Fibroblast of pulmonary artery (primary cell): ENCODE results near the gene HIVEP3.

Source experiments
- DNase-seq: peaks from one replicate; pipeline ENCODE4 v3.0.0-alpha.2; 2010; ENCODE audit warnings: low read depth
- H3K4me3 ChIP-seq: replicated peaks from 2 replicates; pipeline ENCODE4 v1.5.1; 2011; ENCODE audit warnings: low read depth, mild to moderate bottlenecking, control low read depth, low read length, moderate library complexity
- CTCF ChIP-seq: IDR thresholded peaks from 2 replicates; pipeline ENCODE4 v1.5.1; 2011; ENCODE audit warnings: mild to moderate bottlenecking, control low read depth, low read length, inconsistent platforms; ENCODE audit errors: missing control alignments

HIVEP3 gene

GRCh38 chr1:41876576-41877445 lies 41.9 kb downstream of the HIVEP3 start:
- DNase-seq, result peak; percentile 51
- no peak for TF ChIP-seq CTCF

GRCh38 chr1:41875487-41875886 lies 43.2 kb downstream of the HIVEP3 start:
- TF ChIP-seq CTCF, result no peak
- no peak for DNase-seq
- H3K4me3 ChIP-seq, result no peak overlapping the region

More at GRCh38 chr1:41876576-41877445, 41.9 kb downstream of the HIVEP3 start:
- no peak overlapping the region for H3K4me3 ChIP-seq

GRCh38 chr1:41874903-41875411 lies 43.8 kb downstream of the HIVEP3 start:
- no peak for DNase-seq
- H3K4me3 ChIP-seq, result no peak overlapping the region
- TF ChIP-seq CTCF, result no peak

- no peak overlapping the region for H3K4me3 ChIP-seq
- no peak for DNase-seq
- no peak for TF ChIP-seq CTCF
Observed at GRCh38 chr1:41874151-41874719, 44.5 kb downstream of the HIVEP3 start.

- no peak overlapping the region for H3K4me3 ChIP-seq
- TF ChIP-seq CTCF, result no peak
Observed at GRCh38 chr1:41872074-41872473, 46.6 kb downstream of the HIVEP3 start.

GRCh38 chr1:41870076-41870562 lies 48.6 kb downstream of the HIVEP3 start:
- no peak for TF ChIP-seq CTCF
- DNase-seq, result no peak
- no peak overlapping the region for H3K4me3 ChIP-seq

More at GRCh38 chr1:41872074-41872473, 46.6 kb downstream of the HIVEP3 start:
- DNase-seq, result no peak
